SK-N-SH (cell line): ENCODE measurements around the gene TMEM115. TPM values are rescaled to one million over a fixed set of nuclear protein-coding genes. Genes with fewer than 3 reads are reported as not detected.
A peak's percentile ranks its signal among the peaks of the same experiment; 100 is the strongest.

ENCODE experiments used
- CTCF ChIA-PET: fragments of 300-600, 350-600 bp; formaldehyde crosslinking; extraction: SDS; loops from one replicate; lab custom pipeline; 2021; lab: Yijun Ruan, JAX
- POLR2A ChIA-PET: fragments of 350-600 bp; sonication (Branson Sonifier 250); formaldehyde crosslinking; extraction: SDS; loops from one replicate; lab custom pipeline; 2020; ENCODE audit warnings: antibody characterized with exemption, inconsistent platforms; lab: Yijun Ruan, JAX
- DNase-seq: peaks from one replicate; pipeline ENCODE4 v3.0.0; 2012
- H2AFZ ChIP-seq: fragments of 200-600 bp; sonication (generic); 2 replicates; pipeline ENCODE4 v1.8.1; 2016; ENCODE audit warnings: antibody characterized with exemption, mild to moderate bottlenecking, low read depth
- H3F3A ChIP-seq: fragments of 200-600 bp; sonication (generic); replicated peaks from 2 replicates; pipeline ENCODE3; 2016; ENCODE audit warnings: antibody characterized with exemption, mild to moderate bottlenecking; ENCODE audit not compliant: insufficient read depth
- H3K27ac ChIP-seq, 2 experiments: fragments of 200-500 bp in 1 of 2; fragments of 200-600 bp in 1 of 2; sonication (Bioruptor generic) in 1 of 2; sonication (generic), shearing (Covaris generic) in 1 of 2; 2 replicates each; pipeline versions ENCODE4 v1.5.1 to v1.6.1; 2014 to 2016; ENCODE audit warnings: low read depth in 2 of 2, inconsistent platforms in 1 of 2, low read length in 1 of 2, mild to moderate bottlenecking in 1 of 2, mixed read lengths in 1 of 2
- H3K27me3 ChIP-seq: fragments of 200-600 bp; sonication (generic), shearing (Covaris generic); 2 replicates; pipeline ENCODE4 v1.6.1; 2016; ENCODE audit warnings: mixed run types; ENCODE audit not compliant: insufficient read depth
- H3K36me3 ChIP-seq, 2 experiments: fragments of 200-500 bp in 1 of 2; fragments of 200-600 bp in 1 of 2; sonication (Bioruptor generic) in 1 of 2; sonication (generic) in 1 of 2; replicated peaks in 1 of 2; 2 replicates each; pipeline versions ENCODE3 to v1.5.1; 2014 to 2016; ENCODE audit warnings: low read length in 1 of 2, mild to moderate bottlenecking in 1 of 2; ENCODE audit not compliant: insufficient read depth in 2 of 2, control insufficient read depth in 1 of 2
- H3K4me1 ChIP-seq, 2 experiments: fragments of 200-500 bp in 1 of 2; fragments of 200-600 bp in 1 of 2; sonication (Bioruptor generic) in 1 of 2; sonication (generic), shearing (Covaris generic) in 1 of 2; 2 replicates each; pipeline versions ENCODE4 v1.5.1 to v1.6.1; 2014 to 2016; ENCODE audit warnings: low read depth in 1 of 2, low read length in 1 of 2, mixed run types in 1 of 2; ENCODE audit not compliant: insufficient read depth in 2 of 2, control insufficient read depth in 1 of 2
- H3K4me2 ChIP-seq: fragments of 200-600 bp; sonication (generic), shearing (Covaris generic); 2 replicates; pipeline ENCODE4 v1.6.1; 2017; ENCODE audit warnings: mixed run types
- H3K4me3 ChIP-seq, 2 experiments: fragments of 200-500 bp in 1 of 2; fragments of 200-600 bp in 1 of 2; sonication (Bioruptor generic) in 1 of 2; sonication (generic), shearing (Covaris generic) in 1 of 2; 2 replicates each; pipeline versions ENCODE4 v1.5.1 to v1.8.1; 2014 to 2016; ENCODE audit warnings: low read depth in 2 of 2, inconsistent platforms in 1 of 2, low read length in 1 of 2, mild to moderate bottlenecking in 1 of 2, mixed read lengths in 1 of 2, moderate library complexity in 1 of 2
- H3K79me2 ChIP-seq: fragments of 200-600 bp; sonication (generic); 2 replicates; pipeline ENCODE4 v1.8.1; 2017; ENCODE audit warnings: mild to moderate bottlenecking; ENCODE audit not compliant: insufficient read depth
- H3K9ac ChIP-seq: fragments of 200-600 bp; sonication (generic); 2 replicates; pipeline ENCODE4 v1.6.1; 2017; ENCODE audit warnings: mixed run types
- H3K9me2 ChIP-seq: fragments of 200-600 bp; sonication (generic); 2 replicates; pipeline ENCODE4 v1.6.1; 2017; ENCODE audit warnings: mixed run types
- H3K9me3 ChIP-seq: fragments of 200-600 bp; sonication (generic); 2 replicates; pipeline ENCODE4 v1.6.1; 2017; ENCODE audit warnings: mixed run types, mild to moderate bottlenecking, moderate library complexity
- H4K20me1 ChIP-seq: fragments of 200-600 bp; sonication (generic); 2 replicates; pipeline ENCODE4 v1.6.1; 2017; ENCODE audit warnings: mild to moderate bottlenecking, mixed run types; ENCODE audit not compliant: insufficient read depth
- CTCF ChIP-seq: fragments of 200-600 bp; sonication (generic); IDR thresholded peaks from 2 replicates; pipeline ENCODE4 v1.6.1; 2017; ENCODE audit warnings: antibody characterized with exemption, mild to moderate bottlenecking, moderate library complexity
- EP300 ChIP-seq, 2 experiments: IDR thresholded peaks; 2 replicates each; pipeline versions ENCODE4 v1.4.0 to v1.6.1; 2012; ENCODE audit warnings: borderline replicate concordance in 1 of 2, low read depth in 1 of 2, low read length in 1 of 2
- FOXJ3 ChIP-seq: sonication (generic); formaldehyde crosslinking; IDR thresholded peaks from 2 replicates; pipeline ENCODE4 v1.5.1; 2020; ENCODE audit warnings: mild to moderate bottlenecking, missing genetic modification reagents
- GABPA ChIP-seq: IDR thresholded peaks from 2 replicates; pipeline ENCODE4 v1.4.0; 2012; ENCODE audit warnings: low read depth, mild to moderate bottlenecking
- GATA2 ChIP-seq: sonication (generic); formaldehyde crosslinking; IDR thresholded peaks from 2 replicates; pipeline ENCODE4 v1.5.0; 2020; ENCODE audit warnings: mild to moderate bottlenecking, missing genetic modification reagents
- IRF3 ChIP-seq: fragments of 150-350 bp; IDR thresholded peaks from 2 replicates; pipeline ENCODE4 v1.6.1; 2016; ENCODE audit warnings: mild to moderate bottlenecking, low read depth, low read length
- MAX ChIP-seq: IDR thresholded peaks from 2 replicates; pipeline ENCODE4 v1.4.0; 2012; ENCODE audit warnings: low read depth
- MXI1 ChIP-seq: IDR thresholded peaks from 2 replicates; pipeline ENCODE4 v1.6.1; 2012; ENCODE audit warnings: mild to moderate bottlenecking, low read depth, low read length, improper control_type of control experiment
- POLR2AphosphoS5 ChIP-seq: IDR thresholded peaks from 2 replicates; pipeline ENCODE4 v1.6.1; 2012; ENCODE audit warnings: low read depth, low read length
- RAD21 ChIP-seq: IDR thresholded peaks from 2 replicates; pipeline ENCODE4 v1.6.1; 2012; ENCODE audit warnings: mild to moderate bottlenecking, low read length
- RCOR1 ChIP-seq: fragments of 150-350 bp; IDR thresholded peaks from 2 replicates; pipeline ENCODE4 v1.6.1; 2017; ENCODE audit warnings: antibody characterized with exemption, low read length
- RXRA ChIP-seq: IDR thresholded peaks from 2 replicates; pipeline ENCODE4 v1.4.0; 2012; ENCODE audit warnings: low read depth, mild to moderate bottlenecking, borderline replicate concordance
- SMC3 ChIP-seq: IDR thresholded peaks from 2 replicates; pipeline ENCODE4 v1.6.1; 2012; ENCODE audit warnings: low read depth, low read length, improper control_type of control experiment
- WGBS: methylation state at CpG from one replicate; pipeline ENCODE4 v1.1.6; 2017; ENCODE audit warnings: low lambda C conversion rate; 5-methylcytosine and 5-hydroxymethylcytosine counted together
- polyA plus RNA-seq, 3 experiments: library from polyadenylated mRNA; depleted of rRNA; stranded (reverse); fragments of >200 nt; gene quantifications; 2 replicates each; pipeline ENCODE4 v1.2.3, GENCODE V29; 2012

TMEM115 gene
- polyA plus RNA-seq, 1 of the 3 experiments (the other 2 are of a cell fraction) = 47.8 TPM

- peaks cover 0 to 99% of the 10 kb centered on the region in 2 experiments; a peak in 2 of 4 replicates for H3K4me1 ChIP-seq
- CTCF ChIA-PET = interaction anchor here (0.6 to 11.5 kb wide), 21 partner anchors 9 to 1169 kb away, joined by 3 to 128 read pairs (median 9); partner anchors contain the start of genes CYB561D2, HEMK1, NPRL2 and TMEM115
- no peaks in the 10 kb centered on the region for H4K20me1 ChIP-seq
- peak overlapping the region in 1 of 2 experiments; percentile 100; a peak in 2 of 4 replicates for H3K27ac ChIP-seq
- DNase-seq = no peak
- no peaks in the 10 kb centered on the region for H3F3A ChIP-seq
- POLR2A ChIA-PET = interaction anchor here (1.2 to 4.8 kb wide), 3 partner anchors 8 to 42 kb away, joined by 4 to 27 read pairs (median 25); no protein-coding TSS in a partner anchor
- H3K9me3 ChIP-seq = no peaks in the 10 kb centered on the region
- H3K4me2 ChIP-seq = no peak overlapping the region
- no peaks in the 10 kb centered on the region for H3K79me2 ChIP-seq
- no peaks in the 10 kb centered on the region for H3K27me3 ChIP-seq
- H2AFZ ChIP-seq = no peak overlapping the region
- WGBS = 67% methylated on average over 17 of the region's 22 CpGs
- TF ChIP-seq GABPA (no peak), MAX (no peak), POLR2AphosphoS5 (no peak)
- H3K36me3 ChIP-seq = no peaks in the 10 kb centered on the region
- no peak overlapping the region for H3K4me3 ChIP-seq
- H3K9ac ChIP-seq = no peak overlapping the region
- no peaks in the 10 kb centered on the region for H3K9me2 ChIP-seq
Measured at GRCh38 chr3:50388720-50389413, 29.5 kb upstream of the TMEM115 start.

- peaks cover 0 to 99% of the 10 kb centered on the region in 2 experiments; a peak in 2 of 4 replicates for H3K4me1 ChIP-seq
- no peaks in the 10 kb centered on the region for H3K79me2 ChIP-seq
- no peaks in the 10 kb centered on the region for H3K27me3 ChIP-seq
- H3K9me3 ChIP-seq = no peaks in the 10 kb centered on the region
- no peaks in the 10 kb centered on the region for H4K20me1 ChIP-seq
- peak overlapping the region in 1 of 2 experiments; percentile 100; a peak in 2 of 4 replicates for H3K27ac ChIP-seq
- no peak overlapping the region for H2AFZ ChIP-seq
- no peaks in the 10 kb centered on the region for H3K9me2 ChIP-seq
- no peaks in the 10 kb centered on the region for H3K36me3 ChIP-seq
- DNase-seq = peak; percentile 89
- no peaks in the 10 kb centered on the region for H3F3A ChIP-seq
- ChIA-PET POLR2A (interaction anchor here (1.2 to 4.8 kb wide), 3 partner anchors 19 to 43 kb away, joined by 4 to 25 read pairs (median 8); partner anchors contain the start of genes CYB561D2 and NPRL2), CTCF (interaction anchor here (0.7 to 11.5 kb wide), 20 partner anchors 8 to 181 kb away, joined by 3 to 128 read pairs (median 10); partner anchors contain the start of genes CYB561D2, HEMK1, NPRL2 and TMEM115)
- no peak overlapping the region for H3K9ac ChIP-seq
- H3K4me2 ChIP-seq = no peak overlapping the region
- WGBS = 43% methylated on average over 13 of the region's 25 CpGs
- peak in 1 of 2 experiments; percentile 86; a peak in 1 of 4 replicates for TF ChIP-seq EP300 (IDR thresholded peaks at IDR 0.05; ENCODE audit: borderline replicate concordance in 1 of 2, low read depth in 1 of 2, low read length in 1 of 2)
- 0 out of 2 replicates have a peak, but pooled peaks have one; percentile 3 for TF ChIP-seq MXI1
- TF ChIP-seq RXRA = no peak
- TF ChIP-seq SMC3 = peak; percentile 62
- peak; percentile 46 for TF ChIP-seq CTCF
- no peak; the same call in 1 of the 2 replicates for TF ChIP-seq RCOR1
- TF ChIP-seq IRF3 = no peak
- TF ChIP-seq GATA2 = peak; percentile 55
- peak; percentile 73 for TF ChIP-seq RAD21
- TF ChIP-seq FOXJ3 (CRISPR knock-in tag) = 0 out of 2 replicates have a peak, but pooled peaks have one; percentile 2
- no peak overlapping the region for H3K4me3 ChIP-seq
Measured at GRCh38 chr3:50388016-50388719, 28.8 kb upstream of the TMEM115 start.
